Measurements from ENCODE around the gene PTER.

PTER gene

DNA sequence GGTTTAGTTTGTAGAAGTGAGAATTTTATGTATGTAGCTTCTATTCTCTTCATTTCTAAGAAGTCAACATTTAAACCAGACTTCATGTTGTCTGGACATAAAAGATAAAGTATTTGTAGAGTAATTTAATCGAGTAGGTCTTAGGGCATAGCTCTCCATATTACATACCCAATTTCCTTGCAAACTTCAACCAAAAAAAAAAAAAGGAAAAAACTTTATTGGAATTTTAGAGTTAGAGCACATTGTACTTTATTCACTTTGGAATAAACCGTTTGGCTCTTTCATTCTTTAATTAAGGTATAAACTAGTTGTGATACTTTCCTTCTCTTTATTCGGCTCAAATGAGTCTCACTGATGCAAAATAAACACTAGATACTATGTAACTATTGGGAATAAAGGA is 36.0 kb downstream of the PTER start:
- no peak for DNase-seq

DNA sequence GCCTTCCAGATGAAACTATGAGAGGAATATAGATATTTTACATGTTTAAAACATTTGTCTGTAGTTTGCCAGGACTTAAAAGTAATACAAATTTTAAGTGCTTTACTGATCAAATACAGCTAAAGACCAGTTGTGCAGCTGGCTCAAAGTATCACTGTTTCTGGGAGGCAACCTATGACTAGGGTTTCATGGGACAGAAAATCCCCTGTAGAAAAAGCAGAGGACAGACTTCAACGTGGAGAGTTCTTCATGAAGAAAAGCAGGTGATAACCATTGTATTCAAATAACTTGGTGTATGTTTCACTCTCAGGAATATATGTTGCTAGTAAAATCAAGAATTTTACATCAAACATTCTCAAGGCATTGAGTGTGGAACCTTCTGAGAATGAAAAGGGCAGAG is 40.9 kb downstream of the PTER start:
- no peak for DNase-seq

DNA sequence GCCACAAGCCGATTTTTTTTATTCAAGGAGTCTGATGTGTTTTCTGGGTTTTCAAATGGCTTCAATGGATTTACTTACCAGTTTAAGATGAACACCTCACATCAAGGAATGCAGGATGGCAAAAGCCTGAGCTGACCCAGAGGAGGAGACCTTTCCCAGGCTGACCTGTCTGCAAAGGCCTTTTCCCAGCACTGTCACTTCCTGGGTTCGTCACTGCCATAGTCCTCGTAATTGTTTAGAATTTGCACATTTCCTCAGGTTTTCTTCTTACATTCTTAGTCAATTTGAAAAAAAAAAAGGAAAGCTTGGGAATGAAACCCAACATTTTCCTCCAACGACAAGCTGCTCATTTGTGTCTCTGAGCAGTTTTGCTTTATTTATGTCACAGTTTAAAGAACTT is 42.0 kb downstream of the PTER start:
- DNase-seq = no peak

DNA sequence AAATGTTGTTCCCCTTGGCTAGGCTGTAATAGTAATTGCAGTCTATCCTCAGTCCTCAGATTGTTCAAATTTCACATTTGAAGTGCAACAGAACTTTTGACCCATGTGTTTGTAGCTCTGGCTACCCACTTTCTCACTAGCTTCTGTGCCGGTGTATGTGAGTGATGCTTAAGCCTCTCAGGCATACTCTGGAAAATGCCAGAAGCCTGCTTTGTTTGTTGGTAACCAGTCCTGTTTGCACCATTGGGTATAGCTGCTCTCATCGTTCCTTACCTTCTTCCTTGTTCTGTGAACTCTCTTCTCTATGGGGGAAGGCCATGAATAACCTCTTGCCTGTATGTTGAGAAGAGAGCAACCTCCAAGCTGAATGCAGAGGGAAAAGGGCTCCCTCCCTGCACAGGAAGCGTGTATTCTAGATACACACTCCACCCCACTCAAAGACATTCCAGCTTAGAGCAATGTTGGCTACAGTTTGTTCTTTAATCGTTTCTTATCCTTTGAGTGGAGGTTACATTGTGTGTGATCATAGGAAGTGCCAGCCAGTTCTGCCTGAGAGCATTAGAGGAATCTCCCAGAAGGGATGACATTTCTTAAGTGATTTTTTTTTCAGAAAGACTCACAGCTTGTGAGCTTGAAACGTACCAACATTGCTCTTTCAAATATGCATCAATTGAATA is 44.4 kb downstream of the PTER start:
- DNase-seq = no peak

DNA sequence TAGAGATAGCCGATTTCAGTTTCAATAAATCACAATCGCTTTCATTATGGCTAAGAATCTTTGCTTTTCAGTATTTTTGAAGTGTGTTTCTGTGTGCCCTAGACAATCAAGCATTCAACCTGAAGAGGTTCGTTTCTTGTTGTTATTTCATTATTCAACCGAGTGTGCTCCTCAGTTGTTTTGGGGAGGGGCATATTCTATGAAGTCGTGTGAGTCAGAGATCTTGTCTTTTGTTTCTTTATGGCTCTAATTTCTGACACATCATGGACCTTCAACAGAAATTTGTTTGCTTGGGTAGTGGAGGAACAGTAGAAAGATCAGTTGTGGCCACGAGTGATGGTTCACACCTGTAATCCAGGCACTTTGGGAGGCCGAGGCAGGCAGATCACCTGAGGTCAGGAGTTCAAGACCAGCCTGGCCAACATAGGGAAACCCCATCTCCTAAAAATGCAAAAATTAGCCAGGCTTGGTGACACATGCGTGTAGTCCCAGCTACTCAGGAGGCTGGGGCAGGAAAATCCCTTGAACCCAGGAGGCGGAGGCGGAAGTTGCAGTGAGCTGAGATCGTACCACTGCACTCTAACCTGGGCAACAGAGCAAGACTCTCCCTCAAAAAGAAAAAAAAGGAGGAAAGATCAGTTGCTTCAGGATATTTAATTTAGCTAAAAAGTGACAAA is 46.6 kb downstream of the PTER start:
- no peak for DNase-seq

DNA sequence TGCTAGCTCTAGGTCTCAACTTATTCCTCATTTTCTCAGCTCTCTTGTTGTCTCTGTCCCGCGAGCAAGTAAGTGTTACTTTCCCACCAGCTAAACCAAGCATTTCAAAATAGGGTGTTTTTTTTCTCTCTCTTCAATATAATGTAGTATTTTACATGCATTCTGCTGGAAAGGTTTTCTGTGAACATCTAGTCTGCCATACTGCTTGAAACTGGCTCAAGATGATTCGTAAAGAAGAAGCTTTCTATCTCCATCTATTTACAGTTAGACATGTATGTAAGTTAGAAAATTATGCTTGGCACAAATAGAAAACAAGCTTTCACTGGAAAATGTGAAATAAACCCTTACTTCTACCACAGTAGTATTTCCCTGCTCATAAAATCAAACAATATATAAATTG is 53.7 kb downstream of the PTER start:
- DNase-seq = no peak

DNA sequence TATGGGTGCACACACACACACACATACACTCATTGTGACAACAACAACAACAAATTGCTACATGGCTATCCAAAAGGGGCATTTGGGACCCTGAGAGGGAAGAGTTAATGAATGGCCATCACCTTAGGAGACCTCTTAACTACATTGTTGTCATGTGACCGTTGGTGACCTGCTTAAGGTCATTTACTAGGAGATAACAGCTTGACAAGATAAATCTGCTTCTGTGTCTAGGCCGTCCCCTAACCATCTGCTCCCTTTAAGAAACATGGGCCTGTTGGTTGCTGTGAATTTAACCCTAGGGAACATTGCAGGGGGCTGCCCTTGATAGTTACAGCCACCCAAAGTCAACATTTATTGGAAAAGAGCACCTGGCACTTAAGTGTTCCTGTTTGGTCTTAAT is 55.1 kb downstream of the PTER start:
- DNase-seq = no peak

DNA sequence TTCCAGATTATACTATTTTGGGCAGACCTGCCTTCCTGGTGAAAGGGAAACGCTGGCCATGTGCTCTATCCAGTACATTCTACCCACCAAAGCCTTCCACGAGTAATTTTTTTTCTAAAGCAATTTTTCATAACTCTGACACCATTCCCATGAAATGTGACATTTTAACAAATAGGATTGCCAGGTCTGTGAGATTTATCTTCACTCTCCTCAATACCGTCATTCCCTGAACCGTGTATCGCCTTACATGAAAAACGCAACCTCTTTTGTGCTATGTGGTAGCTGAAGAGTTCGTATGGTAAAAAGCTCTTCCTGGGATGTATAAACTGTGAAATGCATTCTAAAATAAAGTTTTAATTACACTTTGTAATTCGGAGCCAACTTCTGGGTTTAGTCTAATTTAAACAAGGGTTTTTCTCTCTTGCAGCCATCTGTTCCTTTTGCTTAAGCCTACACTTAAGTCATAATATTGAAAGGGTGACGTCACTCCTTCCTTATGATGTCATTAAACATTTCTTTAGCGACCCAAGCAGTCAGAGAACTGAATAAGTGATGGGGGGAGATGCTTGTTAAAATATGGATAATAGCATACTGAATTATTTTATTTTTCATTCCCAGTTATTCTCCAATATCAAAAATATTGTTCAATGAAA is 57.2 kb downstream of the PTER start:
- no peak for DNase-seq

DNA sequence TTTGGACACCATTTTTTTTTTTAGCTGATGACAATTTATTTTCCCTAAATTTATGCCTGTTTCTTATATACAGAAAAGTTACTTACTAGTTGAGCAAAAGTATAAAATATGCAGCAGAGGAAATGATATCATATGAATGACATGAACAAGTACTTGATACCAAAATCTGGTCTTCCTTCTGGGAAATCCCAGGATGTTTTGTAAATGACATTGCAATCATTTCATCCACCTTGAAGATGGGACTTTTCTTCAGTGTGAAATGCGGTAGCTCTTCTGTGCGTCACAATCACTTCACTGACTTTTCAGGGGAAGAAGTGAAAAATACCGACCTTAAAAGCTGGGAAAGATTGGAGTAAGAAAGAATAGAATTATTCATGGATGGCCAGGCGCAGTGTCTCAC is 61.1 kb downstream of the PTER start:
- no peak for DNase-seq

DNA sequence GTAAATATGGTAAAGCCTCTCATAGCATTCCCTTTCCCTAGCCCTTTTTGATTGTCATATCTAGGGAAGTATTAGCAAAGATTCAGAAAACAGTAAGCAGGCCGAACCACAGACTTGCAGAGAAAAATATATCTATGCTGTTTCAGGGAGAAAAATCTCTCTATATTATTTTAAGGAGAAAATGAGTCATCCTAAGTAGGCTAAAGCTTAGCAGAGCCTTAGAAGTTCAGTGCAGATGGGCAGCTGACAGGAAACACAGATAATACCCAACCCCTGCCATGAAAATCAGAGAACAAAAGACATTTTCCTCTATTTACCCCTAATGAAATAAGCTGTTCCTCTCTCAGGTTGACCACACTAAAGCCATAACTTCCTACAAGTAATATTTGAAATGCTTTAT is 68.4 kb downstream of the PTER start:
- no peak for DNase-seq

DNA sequence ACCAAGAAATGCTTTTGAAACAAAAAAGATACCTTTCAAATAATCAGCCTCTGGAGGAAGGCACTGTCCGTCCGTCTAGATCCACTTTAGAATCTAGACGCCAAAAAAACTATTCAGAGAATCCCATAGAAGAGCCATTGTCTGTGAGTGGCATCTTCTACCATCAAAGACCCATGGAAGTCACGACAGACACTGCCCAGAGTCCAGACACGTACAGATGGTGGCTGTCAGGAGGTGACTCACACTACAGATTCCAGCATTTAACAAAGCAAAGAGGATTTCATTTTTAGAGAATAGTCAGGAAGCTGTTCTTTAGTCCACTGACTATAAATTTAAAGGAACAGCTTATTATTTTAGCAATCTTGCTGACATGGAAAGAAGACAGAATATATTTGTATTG is 73.2 kb downstream of the PTER start:
- DNase-seq = no peak

DNA sequence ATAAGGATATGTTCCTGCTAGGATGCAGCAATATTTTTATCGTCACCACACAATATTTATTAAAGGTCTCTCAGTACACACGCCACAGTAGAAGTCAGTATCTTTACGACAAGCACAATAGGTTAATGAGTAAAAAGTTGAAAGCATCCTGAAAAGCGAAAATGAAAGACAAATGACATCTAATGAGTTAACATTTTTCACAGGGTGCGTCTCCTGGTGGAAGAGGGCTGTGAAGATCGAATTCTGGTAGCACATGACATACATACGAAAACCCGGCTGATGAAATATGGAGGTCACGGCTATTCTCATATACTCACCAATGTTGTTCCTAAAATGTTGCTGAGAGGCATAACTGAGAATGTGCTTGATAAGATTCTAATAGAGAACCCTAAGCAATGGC is 74.0 kb downstream of the PTER start:
- DNase-seq = no peak

DNA sequence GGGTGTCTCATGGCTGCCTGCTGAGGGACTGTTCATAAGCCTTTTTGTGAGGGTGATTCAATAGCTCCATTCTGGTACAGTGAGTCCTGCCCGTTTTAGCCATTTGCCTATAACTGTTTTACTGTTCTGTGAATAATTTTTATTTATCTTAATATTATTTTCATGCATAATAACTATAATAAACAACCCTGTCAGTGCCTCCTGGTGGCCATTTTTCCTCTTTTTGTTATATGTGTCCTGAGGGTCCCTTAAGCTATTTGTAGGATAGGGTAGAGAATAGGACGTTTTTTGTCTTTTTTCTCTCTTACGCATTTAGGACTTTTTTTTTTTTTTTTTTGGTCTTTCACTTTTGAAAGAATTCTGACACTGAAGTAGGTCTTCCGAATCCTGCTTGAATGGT is 82.0 kb downstream of the PTER start:
- DNase-seq = no peak

DNA sequence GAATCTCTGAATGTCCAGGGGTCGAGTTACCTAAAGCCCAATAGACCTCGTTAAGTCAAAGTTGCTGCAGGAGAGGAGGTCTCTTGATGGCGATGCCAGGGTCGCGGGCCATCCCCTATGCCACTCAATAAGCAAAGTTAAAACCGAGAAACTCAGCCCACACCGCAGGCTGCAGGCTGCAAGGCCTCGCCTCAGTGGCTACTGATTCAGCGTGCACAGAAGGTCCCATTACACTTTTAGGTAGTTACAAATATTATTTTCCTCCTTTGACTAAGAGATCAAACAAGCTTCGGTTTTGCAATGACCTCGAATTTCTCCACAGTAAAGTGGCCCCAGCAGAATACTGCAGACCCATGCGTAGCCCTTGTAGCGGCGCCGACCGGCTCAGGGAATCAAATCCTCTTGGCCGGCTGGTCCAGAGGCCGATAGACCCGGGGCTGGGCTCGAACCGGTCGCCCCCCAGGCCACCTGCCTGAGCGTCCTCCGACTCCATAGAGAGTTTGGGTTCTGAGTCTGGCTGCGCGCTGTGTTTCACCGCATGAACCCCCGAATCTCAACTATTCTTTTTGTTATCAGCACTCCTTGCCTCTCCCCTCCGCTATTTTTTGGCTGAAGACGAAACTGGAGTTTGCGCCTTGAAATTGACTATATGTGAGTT is 82.6 kb downstream of the PTER start:
- DNase-seq = no peak

DNA sequence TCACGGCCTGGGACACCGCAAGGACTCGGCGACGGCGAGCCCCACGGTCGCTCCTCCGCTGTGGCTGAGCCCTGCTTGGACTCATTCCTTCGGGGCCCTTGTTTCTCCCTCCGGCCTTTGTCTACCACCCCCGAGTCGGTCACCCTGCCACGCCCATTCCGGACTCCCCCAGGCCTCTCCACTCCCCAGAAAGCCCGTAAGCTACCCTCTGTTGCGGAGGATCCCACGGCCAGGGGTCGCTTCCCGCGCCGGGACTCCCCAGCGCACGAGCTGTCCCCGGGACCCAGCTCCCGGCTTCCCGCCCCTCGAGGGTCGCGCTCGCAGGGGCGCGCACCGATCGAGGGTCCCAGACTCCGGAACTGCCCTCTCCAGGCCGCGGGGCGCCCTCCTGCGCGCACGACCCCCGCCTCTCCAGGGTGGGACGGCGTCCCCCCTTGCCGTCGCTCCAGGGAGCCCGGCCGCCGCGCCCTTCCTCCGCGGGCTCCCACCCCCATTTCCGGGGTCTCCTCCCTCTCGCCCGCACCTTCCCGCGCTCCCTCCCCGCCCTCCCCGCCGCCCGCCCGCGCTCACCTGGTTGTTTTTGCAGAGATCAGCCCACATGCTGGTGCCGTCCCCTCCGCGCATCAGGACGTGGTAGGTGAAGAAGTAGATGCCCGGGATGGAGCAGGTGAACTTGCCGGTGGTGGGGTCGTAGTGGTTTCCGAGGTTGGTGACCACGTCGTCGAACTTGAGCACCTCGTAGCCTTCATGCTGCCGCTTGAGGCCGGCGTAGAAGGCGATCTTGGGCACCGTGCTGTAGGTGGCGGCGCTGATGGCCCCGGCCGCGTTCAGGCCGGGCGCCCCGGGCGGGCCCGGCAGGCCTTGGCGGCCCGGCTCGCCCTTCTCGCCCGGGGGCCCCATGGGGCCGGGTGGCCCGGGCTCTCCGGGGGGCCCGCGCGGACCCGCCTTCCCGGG is 83.4 kb downstream of the PTER start:
- no peak for DNase-seq

DNA sequence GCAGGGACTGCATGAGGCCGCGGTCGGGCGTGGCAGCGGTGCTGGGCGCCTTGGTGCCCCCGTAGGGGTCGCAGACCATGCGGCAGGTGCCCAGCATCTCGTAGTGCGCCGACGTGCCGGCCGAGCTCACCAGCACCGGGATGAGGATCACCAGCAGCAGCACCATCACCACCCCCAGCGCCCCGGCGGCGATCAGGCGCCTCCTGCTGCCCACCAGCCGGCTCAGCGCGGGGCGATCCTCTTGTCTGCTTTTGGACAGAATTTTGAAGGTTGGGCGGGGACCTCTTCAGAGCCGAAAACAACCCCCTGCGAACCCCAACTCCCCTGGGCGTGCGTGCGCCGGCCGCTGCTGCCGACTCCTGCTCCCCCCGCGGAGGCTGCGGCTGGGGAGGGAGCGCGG is 84.1 kb downstream of the PTER start:
- no peak for DNase-seq

DNA sequence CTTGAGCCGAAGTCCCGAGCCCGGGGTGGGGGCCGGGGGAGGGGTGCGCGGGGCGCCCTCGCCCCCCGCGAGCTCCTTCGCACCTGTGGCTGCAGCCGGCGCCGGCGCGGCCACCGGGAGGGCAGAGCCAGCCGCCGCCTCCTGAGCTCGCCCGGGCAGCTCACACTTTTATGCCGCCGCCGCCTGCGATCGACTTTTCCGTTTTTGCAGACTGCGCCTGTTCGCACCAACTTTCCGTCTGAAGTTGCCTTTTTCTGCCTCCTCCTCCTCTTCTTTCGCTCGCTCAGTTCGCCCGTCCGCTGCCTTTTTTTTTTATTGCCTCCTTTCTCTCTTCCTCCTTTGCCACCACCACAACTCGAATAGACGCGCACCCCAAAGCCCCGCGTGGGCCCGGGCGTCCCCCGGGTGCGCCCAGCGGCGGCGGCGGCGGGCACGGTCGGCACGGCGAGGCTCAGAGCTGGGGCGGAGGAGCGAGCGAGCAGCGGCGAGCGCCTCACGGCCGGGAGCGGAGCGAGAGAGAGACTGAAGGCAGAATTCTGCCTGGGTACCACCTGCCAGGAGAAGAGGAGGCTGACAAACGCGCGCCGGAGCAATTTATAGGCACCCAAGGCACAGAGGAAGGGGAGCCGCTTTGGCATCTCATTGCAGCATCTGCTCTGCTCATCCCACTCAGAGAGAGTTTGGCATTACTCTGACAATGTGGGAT is 84.7 kb downstream of the PTER start, which contains the start of gene C1QL3:
TSS of gene C1QL3 (minus strand) at position 569 of the 706 bp plus-strand sequence. CDS start 814 bp downstream, outside the sequence.
- DNase-seq = no peak

DNA sequence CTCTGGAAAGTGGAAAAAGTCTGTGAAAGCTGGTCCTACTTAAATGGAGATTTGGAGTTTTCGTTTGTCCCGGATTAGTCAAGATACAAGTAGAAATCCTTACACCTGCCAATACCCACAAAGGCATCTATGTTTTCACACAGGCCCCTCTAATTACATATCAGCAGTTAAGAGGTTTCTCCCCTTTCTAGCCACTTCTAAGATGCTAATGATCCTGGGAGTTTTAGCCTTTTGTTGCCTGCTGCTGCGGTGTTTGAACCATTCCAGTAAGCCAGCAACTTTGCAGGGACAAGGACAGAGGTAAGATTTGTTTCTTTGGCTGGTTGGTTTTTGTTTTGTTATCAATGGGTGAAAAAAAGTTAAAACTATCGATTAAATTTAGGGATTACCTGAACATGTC is 90.6 kb downstream of the PTER start:
- DNase-seq = no peak

DNA sequence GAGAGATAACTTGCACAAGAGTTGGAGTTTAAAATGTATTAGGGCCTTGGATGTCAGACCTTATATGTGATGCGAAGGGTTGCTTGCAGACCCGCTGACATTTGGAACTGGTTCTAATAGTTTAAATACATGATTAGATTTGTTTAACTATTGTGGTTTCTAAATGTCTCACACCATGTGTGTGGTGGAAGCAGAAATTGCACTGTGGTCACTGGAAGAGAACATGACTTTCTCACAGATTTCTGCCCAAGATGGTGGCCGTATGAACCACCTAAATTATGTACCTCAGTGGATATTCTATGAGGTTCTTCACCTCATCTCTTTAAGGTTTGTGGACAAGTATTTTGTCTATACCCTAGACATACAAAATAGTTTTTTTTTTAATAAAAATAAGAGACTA is 93.0 kb downstream of the PTER start:
- no peak for DNase-seq

DNA sequence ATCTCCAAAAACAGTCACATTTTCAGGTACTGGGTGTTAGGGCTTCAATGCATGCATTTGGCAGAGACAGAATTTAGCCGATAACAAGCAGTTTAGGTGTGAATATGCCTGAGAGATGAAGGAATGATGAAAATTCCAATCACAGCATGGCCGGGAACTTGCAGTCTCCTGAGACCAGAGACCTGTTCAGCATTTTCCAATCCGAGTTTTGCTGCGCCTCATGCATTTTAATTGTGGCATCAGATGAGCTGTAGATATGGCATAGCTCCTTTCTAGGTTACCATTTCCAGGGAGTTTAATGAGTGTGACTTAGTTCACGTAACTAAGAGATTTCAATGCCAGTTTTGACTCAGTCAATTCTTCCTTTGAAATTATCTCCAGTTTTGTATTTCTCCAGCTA is 99.3 kb downstream of the PTER start:
- no peak for DNase-seq

DNA sequence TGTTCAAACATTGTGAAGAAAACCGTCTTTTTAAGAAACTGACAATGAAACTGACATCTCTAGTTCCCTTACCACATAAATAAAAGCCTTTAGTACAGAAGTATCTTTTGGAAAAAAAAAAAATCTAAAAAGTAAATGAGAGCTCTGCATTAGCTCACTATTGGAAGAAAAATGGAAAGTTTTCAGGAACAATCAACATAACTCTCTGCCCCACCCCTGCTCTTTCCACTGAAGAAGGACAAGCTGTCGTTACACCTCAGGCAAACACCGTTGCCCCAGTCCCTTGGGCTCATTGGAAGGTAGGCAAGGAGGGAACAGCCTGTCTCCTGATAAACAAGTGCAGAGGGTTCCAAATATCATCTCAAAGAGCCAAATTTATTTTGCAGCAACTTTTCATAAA is 107.3 kb downstream of the PTER start:
- DNase-seq = no peak

DNA sequence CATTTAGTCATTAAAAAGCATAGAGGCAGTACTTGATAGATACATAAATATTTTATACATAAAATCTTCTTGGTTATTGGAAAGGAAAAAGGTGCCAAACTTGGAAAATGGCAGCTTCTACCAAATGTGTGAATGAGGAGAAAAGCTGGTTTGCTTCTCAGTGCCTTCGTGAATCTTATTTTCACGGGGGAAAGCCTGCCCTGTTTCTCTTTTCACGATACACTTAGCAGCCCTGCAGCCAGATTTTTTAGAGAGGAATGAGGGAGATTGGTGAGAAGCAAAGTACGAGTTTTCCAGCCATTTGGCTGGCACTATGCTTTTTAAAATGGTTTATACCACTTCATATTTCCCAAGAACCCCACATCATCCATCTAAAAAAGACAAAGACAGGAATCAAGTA is 107.8 kb downstream of the PTER start:
- no peak for DNase-seq
